ENCODE data around the gene DIPK1A.

- no peak for TF ChIP-seq POLR2A (IDR thresholded peaks at IDR 0.05; ENCODE audit: low read depth, low read length)
- TF ChIP-seq POLR2AphosphoS5 (IDR thresholded peaks at IDR 0.05; ENCODE audit: low read depth, low read length), result no peak
- no peak for TF ChIP-seq TAF1 (IDR thresholded peaks at IDR 0.05; ENCODE audit: low read depth, low read length)
- no peak for TF ChIP-seq SPI1 (IDR thresholded peaks at IDR 0.05; ENCODE audit: low read depth, low read length)
Observed at GRCh38 chr1:93004566-93005251, 43.4 kb upstream of the DIPK1A start.
